Measurements from ENCODE around the gene SLU7.

DNA sequence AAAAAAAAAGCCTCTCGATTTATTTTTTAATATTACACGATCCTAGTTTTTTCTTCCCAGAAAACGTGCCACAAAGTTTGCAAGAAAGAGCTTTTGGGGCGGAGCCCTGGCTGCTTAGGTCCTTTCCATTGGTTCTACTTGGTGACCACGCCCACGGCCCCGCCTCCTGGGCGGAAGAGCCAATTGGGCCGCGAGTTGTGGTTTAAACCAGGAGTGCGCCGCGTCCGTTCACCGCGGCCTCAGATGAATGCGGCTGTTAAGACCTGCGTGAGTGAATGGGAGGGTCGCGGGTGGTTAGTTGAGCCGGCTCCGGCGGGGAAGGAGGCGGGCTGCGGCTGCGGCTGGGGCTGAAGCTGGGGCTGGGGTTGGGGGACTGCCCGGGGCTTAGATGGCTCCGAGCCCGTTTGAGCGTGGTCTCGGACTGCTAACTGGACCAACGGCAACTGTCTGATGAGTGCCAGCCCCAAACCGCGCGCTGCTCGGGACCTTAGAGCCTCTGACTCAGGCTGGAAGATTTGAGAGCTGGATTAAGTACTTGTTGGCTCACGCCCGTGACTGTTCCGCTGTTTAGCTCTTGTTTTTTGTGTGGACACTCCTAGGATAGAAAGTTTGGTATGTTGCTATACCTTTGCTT is 2.9 kb upstream of the SLU7 start, which contains the start of gene PTTG1:
- TF ChIP-seq, protein P1, sequence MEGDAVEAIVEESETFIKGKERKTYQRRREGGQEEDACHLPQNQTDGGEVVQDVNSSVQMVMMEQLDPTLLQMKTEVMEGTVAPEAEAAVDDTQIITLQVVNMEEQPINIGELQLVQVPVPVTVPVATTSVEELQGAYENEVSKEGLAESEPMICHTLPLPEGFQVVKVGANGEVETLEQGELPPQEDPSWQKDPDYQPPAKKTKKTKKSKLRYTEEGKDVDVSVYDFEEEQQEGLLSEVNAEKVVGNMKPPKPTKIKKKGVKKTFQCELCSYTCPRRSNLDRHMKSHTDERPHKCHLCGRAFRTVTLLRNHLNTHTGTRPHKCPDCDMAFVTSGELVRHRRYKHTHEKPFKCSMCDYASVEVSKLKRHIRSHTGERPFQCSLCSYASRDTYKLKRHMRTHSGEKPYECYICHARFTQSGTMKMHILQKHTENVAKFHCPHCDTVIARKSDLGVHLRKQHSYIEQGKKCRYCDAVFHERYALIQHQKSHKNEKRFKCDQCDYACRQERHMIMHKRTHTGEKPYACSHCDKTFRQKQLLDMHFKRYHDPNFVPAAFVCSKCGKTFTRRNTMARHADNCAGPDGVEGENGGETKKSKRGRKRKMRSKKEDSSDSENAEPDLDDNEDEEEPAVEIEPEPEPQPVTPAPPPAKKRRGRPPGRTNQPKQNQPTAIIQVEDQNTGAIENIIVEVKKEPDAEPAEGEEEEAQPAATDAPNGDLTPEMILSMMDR (conservative IDR thresholded peaks at IDR 0.05): no peak
- TF ChIP-seq ZFX (IDR thresholded peaks at IDR 0.05): no peak

All from C4-2B (cell line).